H7 (cell line): ENCODE measurements around the gene ABCA7. TPM values are rescaled to one million over a fixed set of nuclear protein-coding genes. Genes with fewer than 3 reads are reported as not detected.
A peak's percentile ranks its signal among the peaks of the same experiment; 100 is the strongest.
"Not testable (repeated sequence)": the region's sequence is repeated elsewhere in the genome, so short reads cannot be mapped to it uniquely, and the experiment has no call there.

Source experiments
- DNase-seq: peaks from one replicate; pipeline ENCODE4 v3.0.0; 2012
- H3K27me3 ChIP-seq: 2 replicates; pipeline ENCODE4 v1.6.0; 2011; ENCODE audit warnings: mild to moderate bottlenecking, low read length; ENCODE audit not compliant: control insufficient read depth, insufficient read depth
- H3K36me3 ChIP-seq: replicated peaks from 2 replicates; pipeline ENCODE4 v1.5.1; 2011; ENCODE audit warnings: low read length; ENCODE audit not compliant: control insufficient read depth, insufficient read depth
- H3K4me3 ChIP-seq: 2 replicates; pipeline ENCODE4 v1.5.1; 2011; ENCODE audit warnings: low read depth, mild to moderate bottlenecking, control low read depth, low read length, moderate library complexity; ENCODE audit not compliant: insufficient read depth
- total RNA-seq: library from RNA; depleted of rRNA; stranded (reverse); fragments of >200 nt; shearing (Covaris generic); gene quantifications from 2 replicates; pipeline ENCODE4 v1.2.3, GENCODE V29; 2014

ABCA7 gene
- total RNA-seq, 1 experiment from 2014 or later, result 19.7 TPM

GRCh38 chr19:1018393-1018792, 21.5 kb upstream of the ABCA7 start:
- Histone ChIP-seq H3K4me3 (no peak overlapping the region), H3K27me3 (no peaks in the 10 kb centered on the region), H3K36me3 (peaks cover under 1% of the 10 kb centered on the region; the same call in 1 of the 2 replicates)
- no peak for DNase-seq

- Histone ChIP-seq H3K36me3 (no peaks in the 10 kb centered on the region; the same call in 1 of the 2 replicates), H3K27me3 (no peaks in the 10 kb centered on the region), H3K4me3 (peak overlapping the region; percentile 86; the same call in 1 of the 2 replicates)
- no peak for DNase-seq
Observed at GRCh38 chr19:1018932-1019615, 20.8 kb upstream of the ABCA7 start.

GRCh38 chr19:1019616-1019961, 20.3 kb upstream of the ABCA7 start:
- no peak for DNase-seq
- Histone ChIP-seq H3K36me3 (no peaks in the 10 kb centered on the region; the same call in 1 of the 2 replicates), H3K4me3 (peak overlapping the region; percentile 86), H3K27me3 (no peaks in the 10 kb centered on the region)

DNA sequence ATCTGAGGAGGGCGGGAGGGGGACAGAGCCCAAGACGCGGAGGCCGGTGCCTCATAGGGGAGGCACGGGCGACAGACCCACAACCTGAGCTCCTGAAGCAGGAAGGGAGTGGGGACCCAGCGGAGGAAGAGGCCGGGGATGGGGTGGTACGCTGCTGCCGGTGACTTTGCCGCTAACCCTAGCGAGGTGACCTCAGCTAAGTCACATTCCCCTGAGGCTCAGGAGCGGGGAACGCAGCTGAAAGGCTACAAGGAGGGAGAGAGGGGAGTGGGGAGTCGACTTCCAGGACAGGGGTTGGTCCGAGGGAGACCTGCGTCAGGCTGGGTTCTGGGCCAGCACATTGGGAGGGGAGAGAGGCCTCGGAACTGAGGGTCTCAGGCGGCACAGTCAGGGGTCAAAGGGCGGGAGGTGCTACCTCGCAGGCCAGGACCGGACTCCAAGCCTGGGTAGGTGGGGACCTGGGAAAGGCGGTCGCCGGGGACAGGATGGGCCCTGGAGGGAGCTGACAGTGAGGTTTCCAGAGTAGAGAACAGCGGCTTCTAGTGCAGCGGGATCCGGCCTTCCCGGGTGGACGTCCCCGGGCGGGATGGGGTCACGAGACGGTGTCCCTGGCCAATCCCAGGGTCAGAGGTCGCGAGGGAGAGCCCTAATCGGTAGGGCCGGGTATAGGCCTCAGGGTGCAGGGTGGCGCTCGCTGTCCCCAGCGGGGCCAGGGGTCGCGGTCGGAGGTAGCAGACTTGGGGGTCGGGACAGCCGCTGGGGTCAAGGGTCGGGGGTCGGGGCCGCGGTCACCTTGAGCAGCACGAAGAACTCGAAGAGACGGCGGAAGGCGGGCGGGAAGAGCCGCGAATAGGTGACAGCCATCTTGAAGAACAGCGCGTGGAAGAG, 19.7 kb upstream of the ABCA7 start:
- Histone ChIP-seq H3K4me3 (peak overlapping the region; percentile 86), H3K27me3 (no peaks in the 10 kb centered on the region), H3K36me3 (no peaks in the 10 kb centered on the region; the same call in 1 of the 2 replicates)
- DNase-seq, result peak; percentile 82

DNA sequence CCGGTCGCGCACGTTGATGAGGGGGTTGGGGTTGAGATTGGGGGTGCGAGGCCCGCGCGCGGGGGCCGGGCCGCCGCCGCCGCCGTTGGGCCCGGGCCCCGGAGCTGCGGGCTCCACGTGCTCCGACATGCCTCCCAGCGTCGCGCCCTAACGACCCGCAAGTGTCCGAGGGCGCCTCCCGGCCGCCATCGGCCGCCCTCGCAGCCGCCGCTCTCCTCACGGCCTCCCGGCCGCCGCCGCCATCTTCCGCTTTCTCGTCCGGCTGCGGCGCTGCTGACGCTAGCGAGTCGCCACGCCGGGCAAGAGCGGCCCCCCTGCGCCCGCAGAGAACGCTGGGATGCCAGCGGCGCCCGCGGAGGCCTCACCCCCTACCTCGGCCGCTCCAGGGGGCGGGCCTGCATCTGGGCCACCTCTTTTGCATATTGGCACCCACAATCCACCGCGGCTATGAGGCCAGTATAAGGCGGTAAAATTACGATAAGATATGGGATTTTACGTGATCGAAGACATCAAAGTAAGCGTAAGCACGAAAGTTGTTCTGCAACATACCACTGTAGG, 19.0 kb upstream of the ABCA7 start, which contains the start of gene TMEM259:
TMEM259 (minus strand) TSS at position 256 of the 558 bp plus-strand sequence; CDS start at position 129, 127 bp downstream.
- Histone ChIP-seq H3K36me3 (no peaks in the 10 kb centered on the region; the same call in 1 of the 2 replicates), H3K27me3 (no peaks in the 10 kb centered on the region), H3K4me3 (peak within 1 kb of the TSS; percentile 86)
- DNase-seq, result peak; percentile 98

- not testable (repeated sequence) for H3K36me3 ChIP-seq, H3K4me3 ChIP-seq, DNase-seq, H3K27me3 ChIP-seq
Observed at GRCh38 chr19:1023883-1024188, 16.1 kb upstream of the ABCA7 start.

GRCh38 chr19:1025080-1025479, 14.8 kb upstream of the ABCA7 start:
- not testable (repeated sequence) for H3K36me3 ChIP-seq, H3K27me3 ChIP-seq, H3K4me3 ChIP-seq, DNase-seq

GRCh38 chr19:1025960-1026782, 13.7 kb upstream of the ABCA7 start, which contains the start of gene CNN2:
CNN2 (plus strand) TSS chr19:1026608; CDS start chr19:1026662, 54 bp downstream.
- Histone ChIP-seq H3K4me3 (peak within 1 kb of the TSS; percentile 94), H3K36me3 (peaks cover 1% of the 10 kb centered on the region; the same call in 1 of the 2 replicates), H3K27me3 (no peaks in the 10 kb centered on the region)
- peak; percentile 99 for DNase-seq

- Histone ChIP-seq H3K4me3 (peak overlapping the region; percentile 94), H3K27me3 (no peaks in the 10 kb centered on the region), H3K36me3 (peaks cover 2% of the 10 kb centered on the region)
- no peak for DNase-seq
Observed at GRCh38 chr19:1026783-1027649, 12.9 kb upstream of the ABCA7 start.

DNA sequence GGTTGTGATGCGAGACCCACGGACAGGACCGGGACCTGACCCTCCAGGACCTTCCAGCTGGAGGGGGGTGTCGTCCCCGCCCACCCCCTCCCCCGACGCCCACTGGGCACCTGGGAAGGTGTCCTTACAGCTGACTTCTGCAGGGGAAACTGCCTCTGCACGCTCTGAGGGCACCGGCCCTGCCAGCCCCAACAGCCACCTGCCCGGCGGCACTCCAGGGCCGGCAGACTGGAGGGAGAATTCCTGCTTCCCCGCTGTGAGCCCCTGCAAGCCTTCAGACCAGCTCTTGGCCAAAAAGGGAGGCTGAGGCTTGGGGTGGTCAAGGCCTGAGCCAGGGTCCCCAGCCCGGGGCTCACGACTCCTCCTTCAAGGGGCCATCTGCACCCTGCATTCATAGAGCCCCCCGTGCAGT, 12.3 kb upstream of the ABCA7 start:
- H3K4me3 ChIP-seq, result peak overlapping the region; percentile 94
- no peaks in the 10 kb centered on the region for H3K27me3 ChIP-seq
- H3K36me3 ChIP-seq, result peaks cover 8% of the 10 kb centered on the region
- DNase-seq, result peak; percentile 78

DNA sequence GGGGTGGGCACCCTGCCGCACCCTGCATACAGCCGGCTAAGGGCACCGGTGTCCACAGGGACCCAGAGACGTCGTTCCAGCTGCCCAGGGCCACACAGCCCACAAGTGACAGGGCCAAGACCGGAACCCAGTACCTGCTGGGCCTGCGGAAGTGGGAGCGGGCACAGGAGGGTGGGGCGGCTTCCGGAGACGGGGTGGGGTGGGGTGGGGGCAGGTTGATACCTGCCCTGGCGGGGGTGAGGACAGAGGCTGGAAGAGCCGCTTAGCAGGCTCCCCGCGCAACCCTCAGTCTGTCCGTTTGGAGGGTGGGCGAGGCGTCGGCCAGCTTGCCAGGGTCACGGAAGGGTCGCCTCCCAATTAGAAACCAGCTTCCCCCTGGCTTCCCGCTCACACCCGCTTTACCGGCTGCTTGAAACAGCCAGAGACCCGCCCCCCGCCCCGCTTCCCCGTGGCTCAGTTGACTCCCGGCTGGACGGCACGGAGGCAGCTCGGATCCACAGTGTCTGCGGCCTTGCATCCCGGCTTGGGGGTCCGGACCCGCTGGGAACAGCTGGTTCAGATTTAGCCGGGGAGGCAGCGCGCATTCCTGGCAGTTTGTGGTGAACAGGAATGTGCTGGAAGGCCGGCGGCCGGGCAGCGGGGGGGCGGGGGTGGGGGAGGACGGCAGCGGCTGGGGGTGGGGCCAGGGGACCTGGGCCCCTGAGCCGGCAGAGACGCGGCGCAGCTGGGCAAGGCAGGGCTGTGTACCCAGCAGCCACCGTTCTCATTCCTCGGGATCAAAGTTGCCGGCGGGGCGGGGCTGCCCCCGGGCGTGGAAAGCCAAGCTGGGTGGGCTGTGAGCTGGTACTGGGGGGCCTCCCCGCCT, 11.6 kb upstream of the ABCA7 start:
- H3K36me3 ChIP-seq, result peaks cover 13% of the 10 kb centered on the region
- H3K27me3 ChIP-seq, result no peaks in the 10 kb centered on the region
- peak; percentile 97 for DNase-seq
- H3K4me3 ChIP-seq, result peak overlapping the region; percentile 94

- DNase-seq, result no peak
- H3K27me3 ChIP-seq, result no peaks in the 10 kb centered on the region
Observed at GRCh38 chr19:1032264-1032867, 7.5 kb upstream of the ABCA7 start.

More at GRCh38 chr19:1032264-1032867, 7.5 kb upstream of the ABCA7 start:
- Histone ChIP-seq H3K36me3 (peaks cover 24% of the 10 kb centered on the region), H3K4me3 (no peak overlapping the region)
